Upper lobe of left lung (tissue), 6 donors: ENCODE measurements around the gene TNS4. TPM values are rescaled to one million over a fixed set of nuclear protein-coding genes. Genes with fewer than 3 reads are reported as not detected.

ENCODE experiments used
- ATAC-seq, 2 donors: fragments of 200-7000 bp; cut with Tn5 transposase; one replicate each; pipeline ENCODE4 v1.9.1; 2022; ENCODE audit warnings: mild to moderate bottlenecking in 2 of 2, moderate library complexity in 2 of 2; ENCODE audit not compliant: low FRiP score in 2 of 2
- DNase-seq, 2 donors: peaks; one replicate each; pipeline ENCODE4 v3.0.0-alpha.2; 2019 to 2020
- H3K27ac ChIP-seq, 4 donors: fragments of 200-600 bp; sonication (generic); one replicate each; pipeline ENCODE4 v1.5.1; 2016 to 2019
- H3K27me3 ChIP-seq, 4 donors: fragments of 200-600 bp; sonication (generic); one replicate each; pipeline ENCODE4 v1.5.1; 2017 to 2019
- H3K36me3 ChIP-seq, 4 donors: fragments of 200-600 bp; sonication (generic); one replicate each; pipeline ENCODE4 v1.5.1; 2016 to 2019
- H3K4me1 ChIP-seq, 4 donors: fragments of 200-600 bp; sonication (generic); one replicate each; pipeline ENCODE4 v1.5.1; 2018 to 2019
- H3K4me3 ChIP-seq, 4 donors: fragments of 200-600 bp; sonication (generic); one replicate each; pipeline ENCODE4 v1.5.1; 2017 to 2019; ENCODE audit warnings: mild to moderate bottlenecking in 2 of 4, moderate library complexity in 1 of 4
- H3K9me3 ChIP-seq, 4 donors: fragments of 200-600 bp; sonication (generic); one replicate each; pipeline ENCODE4 v1.5.1; 2018 to 2019
- CTCF ChIP-seq, 6 experiments: fragments of 450-650 bp in 4 of 6; fragments of 200-600 bp in 2 of 6; sonication (generic) in 2 of 6; IDR thresholded peaks; one replicate each; pipeline ENCODE4 v1.5.1; 2016 to 2019; ENCODE audit warnings: antibody characterized with exemption in 6 of 6
- EP300 ChIP-seq, 4 donors: sonication (generic); formaldehyde crosslinking; IDR thresholded peaks; one replicate each; pipeline ENCODE4 v1.5.1; 2017; ENCODE audit warnings: antibody characterized with exemption in 4 of 4, control low read depth in 2 of 4
- POLR2A ChIP-seq, 4 donors: fragments of 450-650 bp; IDR thresholded peaks; one replicate each; pipeline ENCODE4 v1.5.1; 2016 to 2017; ENCODE audit warnings: antibody characterized with exemption in 4 of 4, mild to moderate bottlenecking in 2 of 4
- POLR2AphosphoS5 ChIP-seq, 2 donors: sonication (generic); formaldehyde crosslinking; IDR thresholded peaks; one replicate each; pipeline ENCODE4 v1.5.1; 2017; ENCODE audit warnings: antibody characterized with exemption in 2 of 2
- WGBS, 2 donors: methylation state at CpG; one replicate each; pipeline ENCODE4 v1.1.5; 2017 to 2018; 5-methylcytosine and 5-hydroxymethylcytosine counted together
- total RNA-seq, 6 donors: library from RNA; depleted of rRNA in 4 of 6; stranded (reverse); fragments of >200 nt in 4 of 6; gene quantifications; one replicate each; pipeline versions ENCODE4 v1.1.0 to v1.2.1, GENCODE V29; 2016 to 2021
- donor health status: DM: no; HTN: no; CAD: no; lungs with moderate emphysema.
- donor health status: DM: no; HTN: yes; CAD: no; lungs with severe emphysema.

TNS4 gene
- total RNA-seq, 6 donors from 2014 or later = 0.54 to 5.1 (median 1.1) TPM; not detected in 1

DNA sequence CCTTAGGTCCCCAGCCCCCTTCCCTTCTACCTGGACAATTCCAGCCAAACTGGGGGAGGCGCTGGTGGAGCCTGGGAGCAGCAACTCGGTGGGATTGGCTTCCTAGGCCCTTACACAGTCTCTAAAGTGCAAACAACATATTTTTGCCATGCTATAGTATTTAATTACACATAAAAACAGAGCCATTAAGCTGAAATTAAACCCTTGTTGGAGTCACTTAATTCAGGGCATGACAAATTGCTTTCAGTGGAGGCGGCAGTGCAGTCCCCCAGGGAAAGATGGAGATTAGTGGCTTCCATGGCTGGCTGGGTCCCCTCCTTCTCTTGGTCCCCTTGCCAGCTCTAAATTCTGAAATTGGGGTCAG, 40.8 kb downstream of the TNS4 start:
- Histone ChIP-seq H3K4me3 (no peak overlapping the region), H3K27ac (no peak overlapping the region), H3K27me3 (no peaks in the 10 kb centered on the region), H3K36me3 (peaks cover 5 to 27% (median 8%) of the 10 kb centered on the region in 4 donors), H3K9me3 (no peaks in the 10 kb centered on the region), H3K4me1 (peaks cover 29 to 56% (median 33%) of the 10 kb centered on the region in 4 donors)
- 77 to 90% methylated on average over 3 of the region's 3 CpGs for WGBS, 2 donors
- ATAC-seq (no peak), DNase-seq (no peak)
- TF ChIP-seq CTCF (IDR thresholded peaks at IDR 0.05) (no peak), POLR2AphosphoS5 (IDR thresholded peaks at IDR 0.05) (no peak), POLR2A (IDR thresholded peaks at IDR 0.05) (no peak), EP300 (IDR thresholded peaks at IDR 0.05) (no peak)

DNA sequence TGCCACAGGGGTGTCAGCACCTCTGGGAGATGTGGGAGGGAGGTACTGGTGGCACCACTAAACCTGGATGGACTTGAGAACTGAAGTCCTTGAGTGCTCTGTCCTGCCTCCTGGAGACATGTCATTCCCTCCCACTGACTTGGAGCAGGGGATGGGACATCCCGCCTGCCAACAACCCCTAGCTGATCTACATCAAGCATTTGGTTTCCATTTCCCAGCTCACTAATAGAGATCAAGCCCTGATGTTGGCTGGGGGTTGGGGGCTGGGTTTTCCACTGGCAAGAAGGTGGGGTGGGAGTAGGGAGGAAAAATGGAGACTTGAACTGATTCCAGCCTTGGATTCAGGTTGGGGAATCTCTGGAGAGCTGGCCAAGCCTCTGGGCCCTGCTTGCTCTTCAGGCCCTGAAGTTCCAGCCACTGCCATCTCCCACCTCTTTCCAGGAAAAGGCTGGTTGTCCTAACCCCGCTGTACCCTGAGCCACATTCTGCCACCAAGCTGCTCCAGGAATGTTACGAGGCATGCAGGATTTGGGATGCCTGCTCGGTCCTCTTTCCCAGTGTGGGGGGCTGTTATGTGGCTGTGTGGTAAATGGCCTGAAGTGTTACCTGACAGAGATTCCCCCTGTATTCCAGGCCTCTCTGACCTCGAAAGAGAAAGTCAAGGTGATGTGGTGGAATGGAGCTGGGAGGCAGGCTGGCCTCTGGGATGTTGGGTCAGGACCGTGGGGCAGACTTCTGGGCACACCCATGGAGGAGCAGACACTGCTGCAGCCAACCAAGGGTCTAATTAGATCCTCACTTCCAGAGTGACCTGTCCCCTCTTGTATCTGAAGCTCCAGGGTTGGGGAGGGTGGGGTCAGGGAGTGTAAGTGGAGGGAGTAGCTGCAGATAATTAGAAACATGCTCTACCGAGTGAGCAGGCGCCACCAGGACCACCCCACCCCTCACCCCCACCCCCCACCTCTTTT, 41.5 kb downstream of the TNS4 start:
- H3K27me3 ChIP-seq = no peaks in the 10 kb centered on the region
- TF ChIP-seq POLR2A (IDR thresholded peaks at IDR 0.05) (no peak), CTCF (IDR thresholded peaks at IDR 0.05) (no peak), EP300 (IDR thresholded peaks at IDR 0.05) (no peak), POLR2AphosphoS5 (IDR thresholded peaks at IDR 0.05) (no peak)
- peaks cover 29 to 56% (median 33%) of the 10 kb centered on the region in 4 donors for H3K4me1 ChIP-seq
- H3K9me3 ChIP-seq = no peaks in the 10 kb centered on the region
- no peak overlapping the region for H3K4me3 ChIP-seq
- H3K36me3 ChIP-seq = peaks cover 7 to 34% (median 10%) of the 10 kb centered on the region in 4 donors
- H3K27ac ChIP-seq = peak overlapping the region in 2 of 4 donors; percentile 5 to 7
- 66 to 75% methylated on average over 8 of the region's 8 CpGs for WGBS, 2 donors
- DNase-seq (no peak), ATAC-seq (no peak)

DNA sequence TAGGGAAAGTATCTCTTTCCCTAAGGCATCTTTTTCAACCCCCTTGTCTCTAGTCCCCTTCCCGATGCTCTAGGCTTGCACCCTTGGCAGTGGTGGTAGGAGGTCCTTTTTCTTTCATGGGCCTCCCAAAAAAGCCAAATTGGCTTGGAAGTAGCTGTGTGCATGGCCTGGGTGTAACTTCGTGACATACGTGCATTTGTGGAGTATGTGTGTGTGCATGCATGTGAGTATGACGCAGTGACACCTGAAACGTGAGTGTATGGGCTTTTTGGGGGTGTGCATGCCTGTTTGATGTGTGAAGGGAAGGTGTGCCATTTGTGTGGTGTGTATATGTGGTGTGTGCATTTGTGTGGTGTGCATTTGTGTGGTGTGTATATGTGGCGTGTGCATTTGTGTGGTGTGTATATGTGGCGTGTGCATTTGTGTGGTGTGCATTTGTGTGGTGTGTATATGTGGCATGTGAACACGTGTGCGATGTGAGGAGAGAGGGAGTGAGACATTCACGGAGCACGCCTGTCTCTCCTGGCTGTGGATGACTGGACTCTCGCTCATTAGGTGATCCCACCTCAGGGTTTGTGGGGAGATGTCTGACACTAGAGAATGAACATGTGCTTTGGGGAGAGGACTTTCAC, 42.5 kb downstream of the TNS4 start:
- TF ChIP-seq EP300 (IDR thresholded peaks at IDR 0.05) (no peak), POLR2AphosphoS5 (IDR thresholded peaks at IDR 0.05) (no peak), CTCF (IDR thresholded peaks at IDR 0.05) (no peak), POLR2A (IDR thresholded peaks at IDR 0.05) (no peak)
- Histone ChIP-seq H3K27me3 (no peaks in the 10 kb centered on the region), H3K9me3 (no peaks in the 10 kb centered on the region), H3K36me3 (peaks cover 12 to 43% (median 18%) of the 10 kb centered on the region in 4 donors), H3K27ac (peak overlapping the region in 1 of 4 donors; percentile 7), H3K4me1 (peaks cover 29 to 56% (median 35%) of the 10 kb centered on the region in 4 donors), H3K4me3 (no peak overlapping the region)
- DNase-seq = no peak
- ATAC-seq = no peak
- 87 to 88% methylated on average over 12 of the region's 12 CpGs for WGBS, 2 donors

- DNase-seq (no peak), ATAC-seq (peak in 1 of 2 donors; percentile 28)
- H3K4me1 ChIP-seq = peaks cover 29 to 61% (median 35%) of the 10 kb centered on the region in 4 donors
- TF ChIP-seq CTCF (IDR thresholded peaks at IDR 0.05) (no peak), POLR2A (IDR thresholded peaks at IDR 0.05) (no peak), EP300 (IDR thresholded peaks at IDR 0.05) (no peak), POLR2AphosphoS5 (IDR thresholded peaks at IDR 0.05) (no peak)
- WGBS, 2 donors = 19 to 53% methylated on average over 6 to 16 of the region's 16 CpGs
- H3K4me3 ChIP-seq = no peak overlapping the region
- H3K36me3 ChIP-seq = peaks cover 19 to 51% (median 24%) of the 10 kb centered on the region in 4 donors
- H3K27me3 ChIP-seq = no peaks in the 10 kb centered on the region
- no peaks in the 10 kb centered on the region for H3K9me3 ChIP-seq
- peak overlapping the region in 2 of 4 donors; percentile 5 to 74 for H3K27ac ChIP-seq
Measured at GRCh38 chr17:40457964-40458791, 43.2 kb downstream of the TNS4 start.
